Common myeloid progenitor, CD34-positive (primary cell): ENCODE data around the gene HNRNPUL1. TPM values are rescaled to one million over a fixed set of nuclear protein-coding genes. Genes with fewer than 3 reads are reported as not detected.

Source experiments
- CTCF ChIA-PET: fragments of 350-600 bp; sonication (Branson Sonifier 250); formaldehyde crosslinking; loops from one replicate; lab custom pipeline; 2021; ENCODE audit warnings: antibody characterized with exemption; lab: Charles Lee
- POLR2A ChIA-PET: fragments of 350-600 bp; sonication (Branson Sonifier 250); formaldehyde crosslinking; loops from one replicate; lab custom pipeline; 2021; ENCODE audit warnings: antibody characterized with exemption; lab: Charles Lee
- DNase-seq, 3 donors: peaks; one replicate each; pipeline versions ENCODE4 v3.0.0 to v3.0.0-alpha.2; 2013
- H3K27ac ChIP-seq, 2 experiments: 1 replicate in 1 of 2; 2 replicates in 1 of 2; pipeline ENCODE4 v1.7.0; 2013; ENCODE audit warnings: inconsistent platforms in 2 of 2, low read length in 2 of 2, mild to moderate bottlenecking in 2 of 2, low read depth in 1 of 2, moderate library complexity in 1 of 2; ENCODE audit not compliant: severe bottlenecking in 2 of 2, insufficient read depth in 1 of 2, poor library complexity in 1 of 2
- H3K27me3 ChIP-seq, 5 experiments: replicated peaks in 2 of 5; 1 replicate in 3 of 5; 2 replicates in 2 of 5; pipeline versions ENCODE4 v1.6.1 to v1.7.0; 2013; ENCODE audit warnings: low read length in 4 of 5, mild to moderate bottlenecking in 2 of 5, moderate library complexity in 2 of 5, inconsistent platforms in 1 of 5; ENCODE audit not compliant: insufficient read depth in 5 of 5, control insufficient read depth in 4 of 5
- H3K36me3 ChIP-seq, 4 experiments: 1 replicate in 2 of 4; 2 replicates in 2 of 4; pipeline versions ENCODE4 v1.6.1 to v1.7.0; 2013; ENCODE audit warnings: low read length in 3 of 4, control low read depth in 1 of 4, mild to moderate bottlenecking in 1 of 4; ENCODE audit not compliant: control insufficient read depth in 4 of 4, insufficient read depth in 4 of 4
- H3K4me1 ChIP-seq, 4 experiments: 1 replicate in 3 of 4; 2 replicates in 1 of 4; pipeline versions ENCODE4 v1.6.1 to v1.7.1; 2013; ENCODE audit warnings: low read length in 3 of 4, mild to moderate bottlenecking in 3 of 4, control low read depth in 1 of 4, inconsistent platforms in 1 of 4, moderate library complexity in 1 of 4; ENCODE audit not compliant: control insufficient read depth in 4 of 4, insufficient read depth in 4 of 4; ENCODE audit errors: control extremely low read depth in 1 of 4
- H3K4me3 ChIP-seq, 7 experiments: 1 replicate in 4 of 7; 2 replicates in 3 of 7; pipeline versions ENCODE4 v1.5.1 to v1.7.0; 2013; ENCODE audit warnings: mild to moderate bottlenecking in 7 of 7, low read length in 6 of 7, moderate library complexity in 6 of 7, inconsistent platforms in 2 of 7, low read depth in 2 of 7, control low read depth in 1 of 7; ENCODE audit not compliant: insufficient read depth in 4 of 7, control insufficient read depth in 1 of 7; ENCODE audit errors: extremely low read depth in 1 of 7
- H3K9me3 ChIP-seq, 5 experiments: 1 replicate in 4 of 5; 2 replicates in 1 of 5; pipeline versions ENCODE4 v1.6.1 to v1.7.1; 2013; ENCODE audit warnings: low read length in 4 of 5, mild to moderate bottlenecking in 2 of 5, inconsistent platforms in 1 of 5, low read depth in 1 of 5, moderate library complexity in 1 of 5; ENCODE audit not compliant: control insufficient read depth in 4 of 5, insufficient read depth in 2 of 5; ENCODE audit errors: control extremely low read depth in 1 of 5
- WGBS: methylation state at CpG from one replicate; pipeline ENCODE4 v1.1.5; 2013; ENCODE audit not compliant: insufficient coverage; 5-methylcytosine and 5-hydroxymethylcytosine counted together
- polyA plus RNA-seq: library from polyadenylated mRNA; unstranded; fragments of 120-200 nt; gene quantifications from one replicate; pipeline ENCODE4 v1.2.1, GENCODE V29; 2013

The HNRNPUL1 gene
- polyA plus RNA-seq: 204 TPM

- ChIA-PET CTCF (interaction anchor here (0.7 to 8.4 kb wide), 16 partner anchors 13 to 164 kb away, joined by 3 to 124 read pairs (median 4); no protein-coding TSS in a partner anchor), POLR2A (interaction anchor here (0.6 to 4.5 kb wide), 10 partner anchors 9 to 285 kb away, joined by 3 to 42 read pairs (median 4); partner anchors contain the start of gene CCDC97)
- Histone ChIP-seq H3K4me3 (peak within 1 kb of the TSS; percentile 64 to 97 (median 90)), H3K4me1 (peaks cover 9 to 37% (median 28%) of the 10 kb centered on the region in 4 experiments), H3K27me3 (no peaks in the 10 kb centered on the region), H3K9me3 (peaks cover 0 to under 1% (median 0%) of the 10 kb centered on the region in 5 experiments), H3K27ac (peak within 1 kb of the TSS; percentile 95 to 99), H3K36me3 (peaks cover 4 to 26% (median 12%) of the 10 kb centered on the region in 4 experiments)
- WGBS: 0% methylated on average over 47 of the region's 55 CpGs
- peak; percentile 100 for DNase-seq
Observed at GRCh38 chr19:41263850-41264580, at the start of gene HNRNPUL1. TSS of gene HNRNPUL1 (plus strand) at chr19:41264372. CDS start at chr19:41264504, 132 bp downstream.

GRCh38 chr19:41217741-41218140 is 46.4 kb upstream of the HNRNPUL1 start:
- H3K4me1 ChIP-seq: peaks cover 0 to 7% (median 4%) of the 10 kb centered on the region in 4 experiments
- H3K36me3 ChIP-seq: no peaks in the 10 kb centered on the region
- H3K27me3 ChIP-seq: peaks cover 0 to 40% (median 2%) of the 10 kb centered on the region in 5 experiments
- ChIA-PET CTCF (no interaction called here), POLR2A (no interaction called here)
- 90% methylated on average over 3 of the region's 7 CpGs for WGBS
- DNase-seq: no peak
- no peak overlapping the region for H3K27ac ChIP-seq
- H3K9me3 ChIP-seq: no peaks in the 10 kb centered on the region
- no peak overlapping the region for H3K4me3 ChIP-seq

GRCh38 chr19:41218249-41218614 is 45.9 kb upstream of the HNRNPUL1 start:
- peaks cover 0 to 40% (median 2%) of the 10 kb centered on the region in 5 experiments for H3K27me3 ChIP-seq
- POLR2A ChIA-PET: interaction anchor here (0.7 kb wide), 1 partner anchor 222 kb away, joined by 3 read pairs; no protein-coding TSS in a partner anchor
- H3K9me3 ChIP-seq: no peaks in the 10 kb centered on the region
- peaks cover 0 to 7% (median 4%) of the 10 kb centered on the region in 4 experiments for H3K4me1 ChIP-seq
- no peak for DNase-seq
- WGBS: 84% methylated on average over 6 of the region's 7 CpGs
- CTCF ChIA-PET: interaction anchor here (0.8 kb wide), 1 partner anchor 44 kb away, joined by 3 read pairs; no protein-coding TSS in a partner anchor
- H3K27ac ChIP-seq: no peak overlapping the region
- H3K36me3 ChIP-seq: no peaks in the 10 kb centered on the region
- peak overlapping the region in 1 of 7 experiments; percentile 53 for H3K4me3 ChIP-seq

- Histone ChIP-seq H3K27me3 (peaks cover 0 to 40% (median 2%) of the 10 kb centered on the region in 5 experiments), H3K27ac (peak within 1 kb of the TSS in 1 of 2 experiments; percentile 34), H3K4me3 (peak within 1 kb of the TSS in 5 of 7 experiments; percentile 6 to 53 (median 19)), H3K9me3 (no peaks in the 10 kb centered on the region), H3K36me3 (no peaks in the 10 kb centered on the region), H3K4me1 (peaks cover 0 to 9% (median 4%) of the 10 kb centered on the region in 4 experiments)
- CTCF ChIA-PET: interaction anchor here (0.8 kb wide), 1 partner anchor 44 kb away, joined by 3 read pairs; no protein-coding TSS in a partner anchor
- DNase-seq: peak in 2 of 3 donors; percentile 52 to 68
- POLR2A ChIA-PET: interaction anchor here (0.7 kb wide), 1 partner anchor 221 kb away, joined by 3 read pairs; no protein-coding TSS in a partner anchor
- WGBS: 23% methylated on average over 18 of the region's 32 CpGs
Observed at GRCh38 chr19:41218615-41219507, 45.3 kb upstream of the HNRNPUL1 start, which contains the start of gene AXL. TSS of gene AXL (plus strand) at chr19:41219223. CDS start at chr19:41219393, 170 bp downstream.

GRCh38 chr19:41219924-41220567 is 44.1 kb upstream of the HNRNPUL1 start:
- peaks cover 0 to 9% (median 4%) of the 10 kb centered on the region in 4 experiments for H3K4me1 ChIP-seq
- H3K9me3 ChIP-seq: no peaks in the 10 kb centered on the region
- 91% methylated on average over 11 of the region's 16 CpGs for WGBS
- no peak overlapping the region for H3K4me3 ChIP-seq
- peak in 2 of 3 donors; percentile 53 to 65 for DNase-seq
- CTCF ChIA-PET: interaction anchor here (1.2 kb wide), 1 partner anchor 14 kb away, joined by 4 read pairs; no protein-coding TSS in a partner anchor
- H3K27ac ChIP-seq: no peak overlapping the region
- peaks cover 0 to 40% (median 2%) of the 10 kb centered on the region in 5 experiments for H3K27me3 ChIP-seq
- no peaks in the 10 kb centered on the region for H3K36me3 ChIP-seq
- POLR2A ChIA-PET: no interaction called here

GRCh38 chr19:41220811-41221210 is 43.4 kb upstream of the HNRNPUL1 start:
- ChIA-PET POLR2A (no interaction called here), CTCF (interaction anchor here (1.2 kb wide), 1 partner anchor 14 kb away, joined by 4 read pairs; no protein-coding TSS in a partner anchor)
- no peaks in the 10 kb centered on the region for H3K9me3 ChIP-seq
- H3K27ac ChIP-seq: no peak overlapping the region
- DNase-seq: no peak
- H3K27me3 ChIP-seq: peaks cover 0 to 40% (median 2%) of the 10 kb centered on the region in 5 experiments
- H3K4me1 ChIP-seq: peaks cover 0 to 12% (median 7%) of the 10 kb centered on the region in 4 experiments
- H3K4me3 ChIP-seq: no peak overlapping the region
- WGBS: 88% methylated on average over 9 of the region's 9 CpGs
- no peaks in the 10 kb centered on the region for H3K36me3 ChIP-seq
